DOHH2 (cell line): ENCODE measurements around the gene MROH7.

Source experiments
- H3F3A ChIP-seq: fragments of 200-600 bp; sonication (generic), shearing (Covaris generic); 2 replicates; pipeline ENCODE4 v1.6.0; 2016; ENCODE audit warnings: antibody characterized with exemption, mild to moderate bottlenecking; ENCODE audit not compliant: control insufficient read depth, insufficient read depth
- H3K27ac ChIP-seq: fragments of 200-600 bp; sonication (generic); 2 replicates; pipeline ENCODE4 v1.5.1; 2014; ENCODE audit warnings: low read depth, mild to moderate bottlenecking, low read length, moderate library complexity
- H3K27me3 ChIP-seq: fragments of 200-600 bp; sonication (generic); 2 replicates; pipeline ENCODE4 v1.6.1; 2014; ENCODE audit warnings: mild to moderate bottlenecking, low read length, mixed read lengths; ENCODE audit not compliant: control insufficient read depth
- H3K36me3 ChIP-seq: fragments of 200-600 bp; sonication (generic); 2 replicates; pipeline ENCODE4 v1.6.1; 2014; ENCODE audit warnings: mild to moderate bottlenecking, low read length, moderate library complexity, mixed read lengths; ENCODE audit not compliant: control insufficient read depth
- H3K4me1 ChIP-seq: fragments of 200-600 bp; sonication (generic); 2 replicates; pipeline ENCODE4 v1.6.1; 2014; ENCODE audit warnings: mild to moderate bottlenecking, low read length, mixed read lengths; ENCODE audit not compliant: control insufficient read depth
- H3K4me2 ChIP-seq: fragments of 200-600 bp; sonication (generic); 2 replicates; pipeline ENCODE4 v1.6.0; 2014; ENCODE audit warnings: mild to moderate bottlenecking, low read length, moderate library complexity
- H3K4me3 ChIP-seq: fragments of 200-600 bp; sonication (generic); 2 replicates; pipeline ENCODE4 v1.5.1; 2014; ENCODE audit warnings: mild to moderate bottlenecking, low read length, mixed read lengths
- H3K79me2 ChIP-seq: fragments of 200-600 bp; sonication (generic); 2 replicates; pipeline ENCODE4 v1.6.1; 2014; ENCODE audit warnings: mild to moderate bottlenecking, low read length, mixed read lengths; ENCODE audit not compliant: control insufficient read depth
- H3K9me2 ChIP-seq: fragments of 200-600 bp; sonication (generic); replicated peaks from 2 replicates; pipeline ENCODE4 v1.6.1; 2014; ENCODE audit warnings: mild to moderate bottlenecking, low read length, mixed read lengths; ENCODE audit not compliant: control insufficient read depth
- H3K9me3 ChIP-seq: fragments of 200-600 bp; sonication (generic); 2 replicates; pipeline ENCODE4 v1.6.1; 2014; ENCODE audit warnings: antibody characterized with exemption, low read length, mixed read lengths; ENCODE audit not compliant: control insufficient read depth, insufficient read depth
- H4K20me1 ChIP-seq: fragments of 200-600 bp; sonication (generic); 2 replicates; pipeline ENCODE4 v1.6.0; 2014; ENCODE audit warnings: low read depth, mild to moderate bottlenecking, antibody characterized with exemption, low read length, moderate library complexity; ENCODE audit not compliant: control insufficient read depth, insufficient read depth
- EZH2phosphoT487 ChIP-seq: fragments of 200-600 bp; sonication (generic); IDR thresholded peaks from 2 replicates; pipeline ENCODE4 v1.6.1; 2017; ENCODE audit warnings: borderline replicate concordance, mild to moderate bottlenecking, antibody characterized with exemption, low read length, moderate library complexity, mixed read lengths
- TF ChIP-seq, protein P1 (sequence below): fragments of 200-600 bp; sonication (generic); IDR thresholded peaks from one replicate; pipeline ENCODE4 v1.5.1; 2014; ENCODE audit warnings: antibody characterized with exemption, mild to moderate bottlenecking, low read depth, low read length; ENCODE audit not compliant: poor library complexity, severe bottlenecking

MROH7 gene

DNA sequence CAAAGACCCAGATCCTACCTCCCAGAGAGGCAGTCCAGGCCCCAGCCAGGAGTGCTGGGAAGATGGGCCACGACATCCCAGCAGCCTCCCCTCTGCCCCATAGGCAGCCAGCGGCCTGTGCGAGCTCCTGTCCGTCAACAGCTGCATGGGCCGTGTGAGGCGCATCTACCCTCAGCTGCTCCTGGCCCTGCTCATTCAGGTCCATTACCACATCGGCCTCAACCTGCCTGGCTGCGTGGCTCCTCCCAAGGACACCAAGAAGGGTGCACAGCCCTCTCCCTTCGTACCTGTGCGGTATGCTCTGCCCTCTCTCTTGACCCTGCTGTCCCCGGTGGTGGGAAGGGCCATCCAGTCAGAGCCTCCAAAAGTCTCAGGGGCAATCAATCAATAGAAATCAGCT is 44.6 kb downstream of the MROH7 start:
- Histone ChIP-seq H3K4me3 (no peak overlapping the region), H3K27ac (no peak overlapping the region), H3K4me2 (no peak overlapping the region), H3K36me3 (no peaks in the 10 kb centered on the region), H3K79me2 (no peaks in the 10 kb centered on the region), H3K9me3 (no peaks in the 10 kb centered on the region), H4K20me1 (no peaks in the 10 kb centered on the region), H3F3A (no peaks in the 10 kb centered on the region), H3K9me2 (no peaks in the 10 kb centered on the region), H3K27me3 (peaks cover 8% of the 10 kb centered on the region), H3K4me1 (no peaks in the 10 kb centered on the region)
- TF ChIP-seq EZH2phosphoT487 = no peak

DNA sequence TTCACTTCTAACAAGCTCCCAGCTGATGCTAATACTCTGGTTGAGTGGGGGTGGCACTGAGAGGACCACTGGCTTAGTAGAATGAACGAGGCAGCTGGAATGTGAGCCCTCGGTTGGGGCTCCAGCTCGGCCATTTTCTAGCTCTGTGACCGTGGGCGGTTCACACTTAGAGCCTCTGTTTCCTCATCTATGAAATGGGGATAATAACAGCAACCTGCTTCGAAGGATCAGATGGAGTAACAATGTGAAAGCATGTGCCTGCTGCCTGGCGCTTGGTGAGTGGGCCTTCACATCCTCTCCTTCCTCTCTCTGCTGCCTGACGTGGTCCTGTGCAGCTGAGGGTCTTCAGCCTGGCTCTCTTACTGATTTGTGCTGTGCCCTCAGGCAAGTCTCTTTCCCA is 53.2 kb downstream of the MROH7 start:
- H4K20me1 ChIP-seq = no peaks in the 10 kb centered on the region
- H3K4me2 ChIP-seq = no peak overlapping the region
- no peak overlapping the region for H3K27ac ChIP-seq
- H3K79me2 ChIP-seq = no peaks in the 10 kb centered on the region
- H3K36me3 ChIP-seq = no peaks in the 10 kb centered on the region
- no peaks in the 10 kb centered on the region for H3F3A ChIP-seq
- H3K9me2 ChIP-seq = no peaks in the 10 kb centered on the region
- no peak for TF ChIP-seq EZH2phosphoT487
- no peaks in the 10 kb centered on the region for H3K9me3 ChIP-seq
- no peaks in the 10 kb centered on the region for H3K4me1 ChIP-seq
- peaks cover 4% of the 10 kb centered on the region for H3K27me3 ChIP-seq
- no peak overlapping the region for H3K4me3 ChIP-seq

DNA sequence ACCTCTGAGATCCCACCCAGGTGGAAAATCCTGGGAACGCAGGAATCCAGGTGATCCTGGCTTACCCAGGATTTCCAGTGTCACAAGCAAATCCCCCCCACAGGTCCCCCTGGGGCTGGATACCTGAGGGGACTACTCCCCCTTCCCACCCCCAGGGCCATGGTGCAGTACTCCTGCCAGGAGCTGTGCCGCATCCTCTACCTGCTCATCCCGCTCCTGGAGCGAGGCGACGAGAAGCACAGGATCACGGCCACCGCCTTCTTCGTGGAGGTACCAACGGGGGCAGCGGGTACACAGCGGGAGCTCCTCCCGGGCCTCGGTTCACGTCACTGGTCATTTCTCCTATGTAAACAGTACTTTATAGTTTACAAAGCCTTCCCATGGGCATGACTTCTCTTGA is 53.6 kb downstream of the MROH7 start:
- Histone ChIP-seq H3K27me3 (peaks cover 4% of the 10 kb centered on the region; the same call in 1 of the 2 replicates), H3K9me3 (no peaks in the 10 kb centered on the region), H3K27ac (no peak overlapping the region), H3K79me2 (no peaks in the 10 kb centered on the region), H3K36me3 (no peaks in the 10 kb centered on the region), H3K4me1 (no peaks in the 10 kb centered on the region), H3K4me2 (no peak overlapping the region), H3K4me3 (no peak overlapping the region), H3F3A (no peaks in the 10 kb centered on the region), H3K9me2 (no peaks in the 10 kb centered on the region), H4K20me1 (no peaks in the 10 kb centered on the region)
- TF ChIP-seq, protein P1, sequence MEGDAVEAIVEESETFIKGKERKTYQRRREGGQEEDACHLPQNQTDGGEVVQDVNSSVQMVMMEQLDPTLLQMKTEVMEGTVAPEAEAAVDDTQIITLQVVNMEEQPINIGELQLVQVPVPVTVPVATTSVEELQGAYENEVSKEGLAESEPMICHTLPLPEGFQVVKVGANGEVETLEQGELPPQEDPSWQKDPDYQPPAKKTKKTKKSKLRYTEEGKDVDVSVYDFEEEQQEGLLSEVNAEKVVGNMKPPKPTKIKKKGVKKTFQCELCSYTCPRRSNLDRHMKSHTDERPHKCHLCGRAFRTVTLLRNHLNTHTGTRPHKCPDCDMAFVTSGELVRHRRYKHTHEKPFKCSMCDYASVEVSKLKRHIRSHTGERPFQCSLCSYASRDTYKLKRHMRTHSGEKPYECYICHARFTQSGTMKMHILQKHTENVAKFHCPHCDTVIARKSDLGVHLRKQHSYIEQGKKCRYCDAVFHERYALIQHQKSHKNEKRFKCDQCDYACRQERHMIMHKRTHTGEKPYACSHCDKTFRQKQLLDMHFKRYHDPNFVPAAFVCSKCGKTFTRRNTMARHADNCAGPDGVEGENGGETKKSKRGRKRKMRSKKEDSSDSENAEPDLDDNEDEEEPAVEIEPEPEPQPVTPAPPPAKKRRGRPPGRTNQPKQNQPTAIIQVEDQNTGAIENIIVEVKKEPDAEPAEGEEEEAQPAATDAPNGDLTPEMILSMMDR = no peak
- TF ChIP-seq EZH2phosphoT487 = no peak

DNA sequence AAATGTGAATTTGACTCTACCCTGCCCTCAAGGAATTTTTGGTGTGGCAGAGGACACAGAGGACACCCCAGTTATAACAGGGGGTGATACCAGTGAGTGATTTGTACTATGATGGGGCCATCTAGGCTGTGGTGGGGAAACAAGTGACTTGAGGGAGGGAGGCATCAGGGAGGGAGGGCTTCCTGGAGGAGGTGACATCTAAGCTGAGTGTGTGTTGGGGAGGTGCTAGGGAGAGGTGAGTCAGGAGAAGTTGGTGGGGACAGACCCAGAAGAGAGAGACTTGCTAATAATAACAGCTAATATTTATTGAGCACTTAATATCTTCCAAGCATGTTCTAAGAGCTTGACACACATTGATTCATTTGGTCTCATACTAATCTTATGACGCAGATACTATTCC is 54.2 kb downstream of the MROH7 start:
- TF ChIP-seq EZH2phosphoT487 = no peak
- TF ChIP-seq, protein P1 = no peak
- H3F3A ChIP-seq = no peaks in the 10 kb centered on the region
- H3K9me3 ChIP-seq = no peaks in the 10 kb centered on the region
- no peaks in the 10 kb centered on the region for H4K20me1 ChIP-seq
- no peak overlapping the region for H3K4me2 ChIP-seq
- no peaks in the 10 kb centered on the region for H3K79me2 ChIP-seq
- no peak overlapping the region for H3K27ac ChIP-seq
- no peaks in the 10 kb centered on the region for H3K9me2 ChIP-seq
- no peaks in the 10 kb centered on the region for H3K4me1 ChIP-seq
- no peak overlapping the region for H3K4me3 ChIP-seq
- peaks cover 5% of the 10 kb centered on the region; the same call in 1 of the 2 replicates for H3K27me3 ChIP-seq
- H3K36me3 ChIP-seq = no peaks in the 10 kb centered on the region
